Measurements from ENCODE around the gene FAF1. TPM values are rescaled to one million over a fixed set of nuclear protein-coding genes. Genes with fewer than 3 reads are reported as not detected.

Gene FAF1
- total RNA-seq, 4 donors from 2014 or later = 36.9 to 77.6 (median 48.3) TPM

DNA sequence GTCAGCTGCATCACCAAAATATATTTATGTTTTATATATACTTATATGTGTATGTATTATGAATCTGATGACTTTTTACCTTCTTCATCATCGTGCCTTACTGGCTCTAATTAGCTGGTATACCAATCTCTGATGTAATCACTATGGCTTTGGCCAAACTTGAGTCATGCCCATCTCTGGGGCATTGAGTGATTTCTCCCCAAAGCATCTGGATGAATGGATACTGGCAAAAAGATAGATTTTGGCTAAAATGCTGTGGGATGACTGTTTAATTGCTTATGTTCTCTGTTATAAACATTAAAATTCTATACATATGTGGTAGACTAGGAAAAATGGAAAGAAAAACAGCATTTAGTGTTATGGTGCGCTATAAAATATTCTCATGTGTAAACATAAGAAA lies 29.6 kb upstream of the FAF1 start:
- no peak for DNase-seq
- Histone ChIP-seq H3K36me3 (no peaks in the 10 kb centered on the region), H3K27me3 (no peaks in the 10 kb centered on the region), H3K9me3 (no peaks in the 10 kb centered on the region), H3K27ac (no peak overlapping the region), H3K4me3 (no peak overlapping the region), H3K4me1 (no peaks in the 10 kb centered on the region)
- TF ChIP-seq, protein P1, sequence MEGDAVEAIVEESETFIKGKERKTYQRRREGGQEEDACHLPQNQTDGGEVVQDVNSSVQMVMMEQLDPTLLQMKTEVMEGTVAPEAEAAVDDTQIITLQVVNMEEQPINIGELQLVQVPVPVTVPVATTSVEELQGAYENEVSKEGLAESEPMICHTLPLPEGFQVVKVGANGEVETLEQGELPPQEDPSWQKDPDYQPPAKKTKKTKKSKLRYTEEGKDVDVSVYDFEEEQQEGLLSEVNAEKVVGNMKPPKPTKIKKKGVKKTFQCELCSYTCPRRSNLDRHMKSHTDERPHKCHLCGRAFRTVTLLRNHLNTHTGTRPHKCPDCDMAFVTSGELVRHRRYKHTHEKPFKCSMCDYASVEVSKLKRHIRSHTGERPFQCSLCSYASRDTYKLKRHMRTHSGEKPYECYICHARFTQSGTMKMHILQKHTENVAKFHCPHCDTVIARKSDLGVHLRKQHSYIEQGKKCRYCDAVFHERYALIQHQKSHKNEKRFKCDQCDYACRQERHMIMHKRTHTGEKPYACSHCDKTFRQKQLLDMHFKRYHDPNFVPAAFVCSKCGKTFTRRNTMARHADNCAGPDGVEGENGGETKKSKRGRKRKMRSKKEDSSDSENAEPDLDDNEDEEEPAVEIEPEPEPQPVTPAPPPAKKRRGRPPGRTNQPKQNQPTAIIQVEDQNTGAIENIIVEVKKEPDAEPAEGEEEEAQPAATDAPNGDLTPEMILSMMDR (IDR thresholded peaks at IDR 0.05) = no peak
- TF ChIP-seq POLR2A (IDR thresholded peaks at IDR 0.05) = no peak

DNA sequence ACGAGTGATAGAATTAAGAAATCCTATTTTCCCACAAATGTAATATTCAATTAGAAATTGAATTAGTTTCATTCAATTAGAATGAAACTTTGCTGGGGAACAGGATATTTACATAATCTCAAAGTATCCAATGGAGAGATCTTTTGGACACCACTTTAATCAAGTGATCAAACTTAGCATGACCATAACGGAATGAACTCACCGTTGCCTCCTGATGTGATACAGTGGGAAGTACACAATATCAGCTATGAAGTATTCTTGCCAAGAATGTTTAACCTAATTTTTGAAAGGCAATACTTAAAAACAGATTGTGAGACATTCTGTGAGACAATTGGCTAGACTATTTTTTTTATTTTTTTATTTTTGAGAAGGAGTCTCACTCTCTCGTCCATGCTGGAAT lies 26.6 kb upstream of the FAF1 start:
- H3K4me1 ChIP-seq = no peaks in the 10 kb centered on the region
- H3K9me3 ChIP-seq = no peaks in the 10 kb centered on the region
- no peak for DNase-seq
- no peak overlapping the region for H3K4me3 ChIP-seq
- TF ChIP-seq POLR2A (IDR thresholded peaks at IDR 0.05) = no peak
- TF ChIP-seq, protein P1 (IDR thresholded peaks at IDR 0.05) = no peak
- H3K27ac ChIP-seq = no peak overlapping the region
- H3K36me3 ChIP-seq = no peaks in the 10 kb centered on the region
- no peaks in the 10 kb centered on the region for H3K27me3 ChIP-seq

DNA sequence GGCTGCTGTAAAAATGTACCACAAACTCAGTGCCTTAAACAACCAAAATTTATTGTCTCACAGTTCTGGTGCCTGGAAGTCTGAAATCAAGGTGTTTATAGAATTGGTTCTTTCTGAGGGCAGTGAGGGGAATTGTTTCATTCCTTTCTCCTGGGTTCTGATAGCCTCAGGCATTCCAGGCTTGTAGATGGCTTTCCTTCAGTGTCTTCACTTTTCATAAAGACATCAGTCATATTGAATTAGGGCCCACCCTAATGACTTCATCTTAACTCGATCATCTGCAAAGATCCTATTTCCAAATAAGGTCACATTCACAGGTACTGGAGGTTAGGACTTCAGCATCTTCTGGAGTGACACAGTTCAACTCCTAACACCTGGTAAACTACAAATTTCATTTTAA lies 25.0 kb upstream of the FAF1 start:
- Histone ChIP-seq H3K4me3 (no peak overlapping the region), H3K9me3 (no peaks in the 10 kb centered on the region), H3K27me3 (no peaks in the 10 kb centered on the region), H3K36me3 (no peaks in the 10 kb centered on the region), H3K27ac (no peak overlapping the region), H3K4me1 (no peaks in the 10 kb centered on the region)
- TF ChIP-seq POLR2A (IDR thresholded peaks at IDR 0.05) = no peak
- TF ChIP-seq, protein P1 (IDR thresholded peaks at IDR 0.05) = no peak
- DNase-seq = no peak

DNA sequence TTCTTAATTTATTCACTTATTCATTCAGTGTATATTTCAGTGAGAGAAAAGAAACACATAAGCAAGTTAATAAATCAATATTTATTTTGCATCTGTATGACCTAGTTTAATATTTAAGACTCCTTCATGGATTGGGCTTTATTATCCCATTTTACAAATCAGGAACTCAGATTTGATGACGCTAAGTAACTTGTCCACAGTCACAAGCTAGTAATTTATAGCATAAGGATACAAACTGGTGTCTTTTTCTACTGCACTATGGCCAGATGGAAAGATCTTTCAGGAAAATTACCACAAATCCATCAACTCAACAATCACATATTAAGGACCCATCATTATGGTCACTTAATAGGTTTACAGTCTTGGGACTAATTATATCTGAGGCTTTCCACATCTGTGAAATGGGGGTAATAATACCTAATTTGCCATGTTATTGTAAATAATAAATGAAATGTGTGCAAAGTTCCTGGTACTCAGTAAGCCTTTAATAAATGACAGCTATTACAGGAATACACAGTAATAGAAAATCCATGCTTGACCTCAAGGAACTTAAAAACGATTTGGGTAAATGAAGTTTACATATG lies 23.2 kb upstream of the FAF1 start:
- no peaks in the 10 kb centered on the region for H3K9me3 ChIP-seq
- no peak overlapping the region for H3K4me3 ChIP-seq
- no peak overlapping the region for H3K27ac ChIP-seq

DNA sequence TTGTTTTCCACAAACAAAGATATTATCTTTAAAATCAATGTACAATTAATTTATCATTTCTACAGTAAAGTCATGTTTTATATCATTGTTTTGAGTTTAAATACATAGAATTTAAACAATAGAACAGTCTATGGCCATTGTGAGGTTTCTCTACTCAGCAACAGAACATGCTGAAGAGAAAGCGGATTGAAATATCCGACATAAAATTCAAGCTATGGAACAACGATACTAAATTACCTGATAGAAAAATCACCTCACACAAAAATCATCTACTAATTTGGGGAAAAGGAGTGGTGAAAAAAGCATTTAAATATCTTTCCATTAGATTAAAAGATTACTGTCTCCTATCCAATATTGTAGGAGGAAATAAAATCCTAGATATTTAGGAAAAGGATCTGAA lies 22.5 kb upstream of the FAF1 start:
- Histone ChIP-seq H3K27ac (no peak overlapping the region), H3K9me3 (no peaks in the 10 kb centered on the region), H3K36me3 (no peaks in the 10 kb centered on the region), H3K4me1 (peaks cover 0 to 6% (median under 1%) of the 10 kb centered on the region in 4 donors), H3K27me3 (no peaks in the 10 kb centered on the region), H3K4me3 (no peak overlapping the region)
- no peak for DNase-seq
- TF ChIP-seq, protein P1 (IDR thresholded peaks at IDR 0.05) = no peak
- TF ChIP-seq POLR2A (IDR thresholded peaks at IDR 0.05) = no peak

More for the DNA sequence above, 23.2 kb upstream of the FAF1 start:
- TF ChIP-seq, protein P1 (IDR thresholded peaks at IDR 0.05) = no peak
- TF ChIP-seq POLR2A (IDR thresholded peaks at IDR 0.05) = no peak
- Histone ChIP-seq H3K4me1 (peaks cover 0 to under 1% (median 0%) of the 10 kb centered on the region in 4 donors), H3K36me3 (no peaks in the 10 kb centered on the region), H3K27me3 (no peaks in the 10 kb centered on the region)
- no peak for DNase-seq

DNA sequence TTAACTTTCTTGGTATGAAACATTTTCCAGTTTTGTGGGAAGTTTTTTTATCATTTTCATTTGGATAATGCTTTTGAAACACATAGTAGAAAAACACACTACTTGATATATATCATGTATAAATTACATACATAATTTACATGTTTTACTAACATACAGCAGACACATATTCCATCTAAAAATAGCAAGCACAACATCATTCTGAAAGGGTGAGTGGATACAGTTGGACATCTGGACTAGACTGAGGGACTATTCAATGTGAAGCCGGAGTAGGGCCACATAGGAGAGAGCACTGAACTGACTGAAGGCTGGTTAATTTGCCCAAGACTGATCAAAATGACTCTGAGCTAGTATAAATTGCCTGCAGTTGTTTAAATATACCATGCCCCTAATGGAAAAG lies 21.7 kb upstream of the FAF1 start:
- TF ChIP-seq POLR2A (IDR thresholded peaks at IDR 0.05) = no peak
- TF ChIP-seq, protein P1 (IDR thresholded peaks at IDR 0.05) = no peak
- Histone ChIP-seq H3K36me3 (no peaks in the 10 kb centered on the region), H3K4me3 (no peak overlapping the region), H3K9me3 (no peaks in the 10 kb centered on the region), H3K4me1 (peaks cover 0 to 9% (median 4%) of the 10 kb centered on the region in 4 donors), H3K27ac (no peak overlapping the region), H3K27me3 (no peaks in the 10 kb centered on the region)
- no peak for DNase-seq
